H1 (cell line): ENCODE data around the gene GPRC5D. TPM values are rescaled to one million over a fixed set of nuclear protein-coding genes. Genes with fewer than 3 reads are reported as not detected.

Experiments
- CTCF ChIA-PET: fragments of 300-600 bp; sonication (Branson Sonifier 250); formaldehyde crosslinking; loops from one replicate; lab custom pipeline; 2021; ENCODE audit not compliant: partially characterized antibody; lab: Charles Lee
- POLR2A ChIA-PET: fragments of 300-600 bp; sonication (Branson Sonifier 250); formaldehyde crosslinking; loops from one replicate; lab custom pipeline; 2021; ENCODE audit warnings: inconsistent platforms; ENCODE audit not compliant: partially characterized antibody; lab: Charles Lee
- DNase-seq, 2 experiments: peaks; one replicate each; pipeline versions ENCODE4 v3.0.0 to v3.0.0-alpha.2; 2010 to 2022; ENCODE audit warnings: low spot score in 2 of 2, low read depth in 1 of 2, mixed read lengths in 1 of 2
- FAIRE-seq: peaks from 2 replicates; lab custom pipeline; 2011; peaks lifted over from hg19 to GRCh38; lab: Jason Lieb, UNC
- H2AFZ ChIP-seq: 2 replicates; pipeline ENCODE4 v1.8.1; 2012; ENCODE audit warnings: low read length, inconsistent platforms
- H2AK5ac ChIP-seq: 2 replicates; pipeline ENCODE4 v1.6.1; 2013; ENCODE audit warnings: low read depth, low read length
- H2BK120ac ChIP-seq: replicated peaks from 2 replicates; pipeline ENCODE3; 2013; ENCODE audit warnings: low read depth, low read length, inconsistent platforms
- H2BK12ac ChIP-seq: 2 replicates; pipeline ENCODE4 v1.6.1; 2013; ENCODE audit warnings: low read depth, low read length
- H2BK15ac ChIP-seq: 2 replicates; pipeline ENCODE4 v1.6.1; 2013; ENCODE audit warnings: low read length
- H2BK20ac ChIP-seq: 2 replicates; pipeline ENCODE4 v1.6.1; 2013; ENCODE audit warnings: low read length
- H2BK5ac ChIP-seq: 2 replicates; pipeline ENCODE4 v1.6.1; 2013; ENCODE audit warnings: low read depth, low read length
- H3K14ac ChIP-seq: 2 replicates; pipeline ENCODE4 v1.6.1; 2013; ENCODE audit warnings: inconsistent platforms; ENCODE audit not compliant: insufficient read length
- H3K18ac ChIP-seq: 2 replicates; pipeline ENCODE4 v1.6.1; 2013; ENCODE audit warnings: low read length; ENCODE audit errors: extremely low read depth
- H3K23ac ChIP-seq: 2 replicates; pipeline ENCODE4 v1.6.1; 2013; ENCODE audit warnings: inconsistent platforms; ENCODE audit not compliant: insufficient read length
- H3K23me2 ChIP-seq: 2 replicates; pipeline ENCODE4 v1.6.1; 2013; ENCODE audit warnings: low read depth, low read length
- H3K27ac ChIP-seq: 2 replicates; pipeline ENCODE4 v1.6.1; 2011; ENCODE audit warnings: low read depth, low read length, inconsistent platforms
- H3K27me3 ChIP-seq, 4 experiments: replicated peaks in 1 of 4; 1 replicate in 1 of 4; 2 replicates in 3 of 4; pipeline versions ENCODE4 v1.6.1 to v1.8.1; 2011 to 2013; ENCODE audit warnings: low read length in 3 of 4, mild to moderate bottlenecking in 3 of 4, inconsistent platforms in 2 of 4, mixed read lengths in 2 of 4, moderate library complexity in 1 of 4; ENCODE audit not compliant: control insufficient read depth in 3 of 4, insufficient read depth in 3 of 4; ENCODE audit errors: extremely low read depth in 1 of 4
- H3K36me3 ChIP-seq, 4 experiments: 2 replicates each; pipeline versions ENCODE4 v1.6.1 to v1.8.1; 2011 to 2013; ENCODE audit warnings: mild to moderate bottlenecking in 4 of 4, low read length in 3 of 4, moderate library complexity in 2 of 4, control low read depth in 1 of 4, inconsistent platforms in 1 of 4; ENCODE audit not compliant: insufficient read depth in 4 of 4, control insufficient read depth in 2 of 4
- H3K4ac ChIP-seq: replicated peaks from 2 replicates; pipeline ENCODE3; 2013; ENCODE audit warnings: low read length, low read depth, mixed read lengths, inconsistent platforms; ENCODE audit not compliant: insufficient read length
- H3K4me1 ChIP-seq, 4 experiments: replicated peaks in 1 of 4; 1 replicate in 1 of 4; 2 replicates in 3 of 4; pipeline versions ENCODE4 v1.6.1 to v1.8.1; 2011 to 2013; ENCODE audit warnings: low read length in 3 of 4, inconsistent platforms in 2 of 4, mixed read lengths in 1 of 4; ENCODE audit not compliant: insufficient read depth in 4 of 4, control insufficient read depth in 3 of 4
- H3K4me2 ChIP-seq, 2 experiments: 2 replicates each; pipeline versions ENCODE4 v1.6.1 to v1.8.1; 2011 to 2013; ENCODE audit warnings: low read depth in 2 of 2, low read length in 2 of 2, control low read depth in 1 of 2, inconsistent platforms in 1 of 2, mild to moderate bottlenecking in 1 of 2; ENCODE audit not compliant: insufficient read depth in 1 of 2
- H3K4me3 ChIP-seq, 4 experiments: fragments of 200-600, 300-600 bp in 1 of 4; sonication (generic), shearing (Covaris generic), sonication (Bioruptor Twin) in 1 of 4; 2 replicates each; pipeline versions ENCODE4 v1.5.1 to v1.8.1; 2011 to 2016; ENCODE audit warnings: low read length in 4 of 4, low read depth in 3 of 4, control low read depth in 2 of 4, inconsistent platforms in 2 of 4, mild to moderate bottlenecking in 2 of 4, mixed read lengths in 1 of 4, moderate library complexity in 1 of 4; ENCODE audit not compliant: insufficient read depth in 2 of 4; ENCODE audit errors: extremely low read depth in 1 of 4
- H3K56ac ChIP-seq: replicated peaks from 2 replicates; pipeline ENCODE3; 2013; ENCODE audit warnings: low read depth, mild to moderate bottlenecking, mixed read lengths, low read length, inconsistent platforms; ENCODE audit not compliant: insufficient read length
- H3K79me1 ChIP-seq: 2 replicates; pipeline ENCODE4 v1.6.1; 2013; ENCODE audit warnings: low read depth, low read length, control low read depth
- H3K79me2 ChIP-seq, 2 experiments: 2 replicates each; pipeline versions ENCODE4 v1.6.1 to v1.8.1; 2012 to 2013; ENCODE audit warnings: low read length in 2 of 2, mild to moderate bottlenecking in 2 of 2, inconsistent platforms in 1 of 2; ENCODE audit not compliant: insufficient read depth in 2 of 2, control insufficient read depth in 1 of 2
- H3K9ac ChIP-seq, 4 experiments: replicated peaks in 1 of 4; 1 replicate in 1 of 4; 2 replicates in 3 of 4; pipeline versions ENCODE4 v1.6.1 to v1.8.1; 2011 to 2013; ENCODE audit warnings: low read depth in 3 of 4, low read length in 3 of 4, control low read depth in 2 of 4, mild to moderate bottlenecking in 2 of 4, moderate library complexity in 2 of 4, inconsistent platforms in 1 of 4; ENCODE audit errors: extremely low read depth in 1 of 4
- H3K9me3 ChIP-seq, 2 experiments: 2 replicates each; pipeline versions ENCODE4 v1.6.1 to v1.8.1; 2012 to 2013; ENCODE audit warnings: mild to moderate bottlenecking in 2 of 2, moderate library complexity in 2 of 2, control low read depth in 1 of 2, inconsistent platforms in 1 of 2, low read depth in 1 of 2, low read length in 1 of 2, mixed read lengths in 1 of 2; ENCODE audit not compliant: insufficient read depth in 2 of 2
- H4K20me1 ChIP-seq, 2 experiments: replicated peaks in 1 of 2; 2 replicates each; pipeline versions ENCODE3 to v1.8.1; 2011 to 2013; ENCODE audit warnings: inconsistent platforms in 2 of 2, low read length in 2 of 2, mild to moderate bottlenecking in 1 of 2; ENCODE audit not compliant: insufficient read depth in 2 of 2, control insufficient read depth in 1 of 2
- H4K5ac ChIP-seq: 2 replicates; pipeline ENCODE4 v1.6.1; 2013; ENCODE audit warnings: low read length, low read depth, mixed read lengths, inconsistent platforms; ENCODE audit not compliant: insufficient read length
- H4K8ac ChIP-seq: 2 replicates; pipeline ENCODE4 v1.8.0; 2013; ENCODE audit warnings: mild to moderate bottlenecking, moderate library complexity, low read length, inconsistent platforms; ENCODE audit not compliant: insufficient read depth; ENCODE audit errors: extremely low read depth
- H4K91ac ChIP-seq: replicated peaks from 2 replicates; pipeline ENCODE3; 2013; ENCODE audit warnings: low read length, mixed read lengths, inconsistent platforms; ENCODE audit not compliant: insufficient read length
- CBX5 ChIP-seq: fragments of 300-800, 300-1000 bp; sonication (generic); IDR thresholded peaks from 2 replicates; pipeline ENCODE4 v1.7.1; 2016; ENCODE audit warnings: antibody characterized with exemption, low read length, low read depth
- MAFK ChIP-seq: IDR thresholded peaks from 2 replicates; pipeline ENCODE4 v1.6.1; 2012; ENCODE audit warnings: low read depth, mild to moderate bottlenecking, improper control_type of control experiment, low read length
- SIN3A ChIP-seq, 2 experiments: IDR thresholded peaks in 1 of 2; conservative IDR thresholded peaks in 1 of 2; 2 replicates each; pipeline ENCODE4 v1.6.1; 2011 to 2012; ENCODE audit warnings: low read length in 2 of 2, improper control_type of control experiment in 1 of 2, low read depth in 1 of 2, mild to moderate bottlenecking in 1 of 2
- WGBS, 2 experiments: shearing (Covaris generic) in 1 of 2; methylation state at CpG; one replicate each; pipeline versions ENCODE4 v1.1.6 to v1.1.7; 2013 to 2015; ENCODE audit warnings: low lambda C conversion rate in 2 of 2, mixed read lengths in 2 of 2, inconsistent platforms in 1 of 2, low coverage in 1 of 2, missing lambda C conversion rate in 1 of 2; ENCODE audit not compliant: insufficient replicate concordance in 2 of 2, insufficient coverage in 1 of 2, insufficient read length in 1 of 2; ENCODE audit errors: extremely low coverage in 1 of 2, missing lambda C conversion rate in 1 of 2; 5-methylcytosine and 5-hydroxymethylcytosine counted together
- polyA plus RNA-seq, 7 experiments: library from polyadenylated mRNA; depleted of rRNA in 3 of 7; stranded (reverse) in 5 of 7; unstranded in 2 of 7; fragments of >200 nt in 5 of 7; fragments of 200-250 nt in 2 of 7; gene quantifications; 1 replicate in 5 of 7; 2 replicates in 1 of 7; 4 replicates in 1 of 7; pipeline versions ENCODE4 v1.2.1 to v1.2.3, GENCODE V29; 2011 to 2013; ENCODE audit warnings: missing spikeins in 2 of 7, mixed read lengths in 2 of 7
- total RNA-seq: library from RNA; stranded (reverse); fragmentation: NEBNext Ultra II Directional; extraction: Animal tissue kit (Norgen Biotek cat#: 25700); gene quantifications from 2 replicates; pipeline ENCODE4 v1.2.1, GENCODE V29; 2021

The GPRC5D gene
- total and polyA plus RNA-seq, 2 of the 8 experiments (the other 6 are each of a cell fraction or from before 2014, with no cell fraction given): 0.45 TPM; not detected in 1

GRCh38 chr12:12996209-12996608, 44.2 kb upstream of the GPRC5D start:
- H3K9ac ChIP-seq: no peak overlapping the region
- no peak overlapping the region for H2BK15ac ChIP-seq
- CTCF ChIA-PET: interaction anchor here (0.7 to 4.0 kb wide), 3 partner anchors 10 to 212 kb away, joined by 3 to 36 read pairs (median 4); no protein-coding TSS in a partner anchor
- H3K23me2 ChIP-seq: peaks cover 6% of the 10 kb centered on the region; the same call in 1 of the 2 replicates
- no peak overlapping the region for H3K14ac ChIP-seq
- DNase-seq (no peak), FAIRE-seq (no peak)
- TF ChIP-seq CBX5: no peak
- TF ChIP-seq SIN3A (conservative IDR thresholded peaks at IDR 0.05 in 1 of 2, IDR thresholded peaks at IDR 0.05 in 1 of 2; ENCODE audit: low read depth in 1 of 2, low read length in 2 of 2): no peak
- no peak for TF ChIP-seq MAFK
- H3K27me3 ChIP-seq: no peaks in the 10 kb centered on the region
- H3K4ac ChIP-seq: no peak overlapping the region
- H3K27ac ChIP-seq: no peak overlapping the region
- H4K91ac ChIP-seq: no peak overlapping the region
- H2AFZ ChIP-seq: no peak overlapping the region
- peaks cover 2 to 3% of the 10 kb centered on the region in 2 experiments for H4K20me1 ChIP-seq
- WGBS, 2 experiments: 96% methylated on average over 3 of the region's 3 CpGs; no CpG with 5 or more reads in 1 of the 2 experiments
- peaks cover 4 to 19% (median 11%) of the 10 kb centered on the region in 4 experiments; a peak in 5 of 7 replicates for H3K4me1 ChIP-seq
- no peak overlapping the region for H2BK5ac ChIP-seq
- H4K5ac ChIP-seq: no peak overlapping the region
- no peak overlapping the region for H2BK12ac ChIP-seq
- no peak overlapping the region for H2BK20ac ChIP-seq
- H3K23ac ChIP-seq: no peak overlapping the region
- no peak overlapping the region for H3K4me2 ChIP-seq
- no peaks in the 10 kb centered on the region; the same call in 1 of the 2 replicates for H3K79me1 ChIP-seq
- H2BK120ac ChIP-seq: no peak overlapping the region
- peaks cover 0 to 41% of the 10 kb centered on the region in 2 experiments; a peak in 2 of 4 replicates for H3K79me2 ChIP-seq
- no peak overlapping the region for H3K18ac ChIP-seq
- POLR2A ChIA-PET: no interaction called here
- no peak overlapping the region for H4K8ac ChIP-seq
- H3K9me3 ChIP-seq: no peaks in the 10 kb centered on the region
- no peak overlapping the region for H2AK5ac ChIP-seq
- no peak overlapping the region for H3K4me3 ChIP-seq
- H3K36me3 ChIP-seq: no peaks in the 10 kb centered on the region
- no peak overlapping the region for H3K56ac ChIP-seq
